ENCODE measurements around the gene GNAL.

- TF ChIP-seq, protein P1, sequence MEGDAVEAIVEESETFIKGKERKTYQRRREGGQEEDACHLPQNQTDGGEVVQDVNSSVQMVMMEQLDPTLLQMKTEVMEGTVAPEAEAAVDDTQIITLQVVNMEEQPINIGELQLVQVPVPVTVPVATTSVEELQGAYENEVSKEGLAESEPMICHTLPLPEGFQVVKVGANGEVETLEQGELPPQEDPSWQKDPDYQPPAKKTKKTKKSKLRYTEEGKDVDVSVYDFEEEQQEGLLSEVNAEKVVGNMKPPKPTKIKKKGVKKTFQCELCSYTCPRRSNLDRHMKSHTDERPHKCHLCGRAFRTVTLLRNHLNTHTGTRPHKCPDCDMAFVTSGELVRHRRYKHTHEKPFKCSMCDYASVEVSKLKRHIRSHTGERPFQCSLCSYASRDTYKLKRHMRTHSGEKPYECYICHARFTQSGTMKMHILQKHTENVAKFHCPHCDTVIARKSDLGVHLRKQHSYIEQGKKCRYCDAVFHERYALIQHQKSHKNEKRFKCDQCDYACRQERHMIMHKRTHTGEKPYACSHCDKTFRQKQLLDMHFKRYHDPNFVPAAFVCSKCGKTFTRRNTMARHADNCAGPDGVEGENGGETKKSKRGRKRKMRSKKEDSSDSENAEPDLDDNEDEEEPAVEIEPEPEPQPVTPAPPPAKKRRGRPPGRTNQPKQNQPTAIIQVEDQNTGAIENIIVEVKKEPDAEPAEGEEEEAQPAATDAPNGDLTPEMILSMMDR (conservative IDR thresholded peaks at IDR 0.05; ENCODE audit: low read depth, low read length): no peak
- TF ChIP-seq POLR2A (IDR thresholded peaks at IDR 0.05; ENCODE audit: low read depth, low read length) (no peak), CEBPB (IDR thresholded peaks at IDR 0.05; ENCODE audit: low read depth, low read length) (no peak), MXI1 (IDR thresholded peaks at IDR 0.05; ENCODE audit: borderline replicate concordance, low read depth, low read length) (no peak), CHD1 (IDR thresholded peaks at IDR 0.05; ENCODE audit: low read depth, low read length) (no peak), SMC3 (IDR thresholded peaks at IDR 0.05; ENCODE audit: low read depth, low read length) (no peak), RAD21 (IDR thresholded peaks at IDR 0.05; ENCODE audit: low read length) (no peak), RFX5 (IDR thresholded peaks at IDR 0.05; ENCODE audit: low read depth, low read length) (no peak), MAFK (IDR thresholded peaks at IDR 0.05; ENCODE audit: low read depth, low read length) (no peak), MAZ (IDR thresholded peaks at IDR 0.05; ENCODE audit: borderline replicate concordance, low read depth, low read length) (no peak), RCOR1 (IDR thresholded peaks at IDR 0.05; ENCODE audit: insufficient replicate concordance, low read length) (no peak)
- TF ChIP-seq, protein P2, sequence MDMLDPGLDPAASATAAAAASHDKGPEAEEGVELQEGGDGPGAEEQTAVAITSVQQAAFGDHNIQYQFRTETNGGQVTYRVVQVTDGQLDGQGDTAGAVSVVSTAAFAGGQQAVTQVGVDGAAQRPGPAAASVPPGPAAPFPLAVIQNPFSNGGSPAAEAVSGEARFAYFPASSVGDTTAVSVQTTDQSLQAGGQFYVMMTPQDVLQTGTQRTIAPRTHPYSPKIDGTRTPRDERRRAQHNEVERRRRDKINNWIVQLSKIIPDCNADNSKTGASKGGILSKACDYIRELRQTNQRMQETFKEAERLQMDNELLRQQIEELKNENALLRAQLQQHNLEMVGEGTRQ (IDR thresholded peaks at IDR 0.05; ENCODE audit: low read depth, low read length): no peak
These were observed 37.2 kb upstream of the GNAL start for GRCh38 chr18:11651899-11652298.
